Activated CD4-positive, alpha-beta T cell treated with anti-CD3 and anti-CD28 coated beads, Interleukin-2, amount 50 U/mL, for 16 hours (primary cell): ENCODE results near the gene AIDA.
"Not testable (repeated sequence)": the region's sequence is repeated elsewhere in the genome, so short reads cannot be mapped to it uniquely, and the experiment has no call there.

Source experiments
- DNase-seq: peaks from one replicate; pipeline ENCODE4 v3.0.0-alpha.2; 2020

Gene AIDA, protein sequence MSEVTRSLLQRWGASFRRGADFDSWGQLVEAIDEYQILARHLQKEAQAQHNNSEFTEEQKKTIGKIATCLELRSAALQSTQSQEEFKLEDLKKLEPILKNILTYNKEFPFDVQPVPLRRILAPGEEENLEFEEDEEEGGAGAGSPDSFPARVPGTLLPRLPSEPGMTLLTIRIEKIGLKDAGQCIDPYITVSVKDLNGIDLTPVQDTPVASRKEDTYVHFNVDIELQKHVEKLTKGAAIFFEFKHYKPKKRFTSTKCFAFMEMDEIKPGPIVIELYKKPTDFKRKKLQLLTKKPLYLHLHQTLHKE

DNA sequence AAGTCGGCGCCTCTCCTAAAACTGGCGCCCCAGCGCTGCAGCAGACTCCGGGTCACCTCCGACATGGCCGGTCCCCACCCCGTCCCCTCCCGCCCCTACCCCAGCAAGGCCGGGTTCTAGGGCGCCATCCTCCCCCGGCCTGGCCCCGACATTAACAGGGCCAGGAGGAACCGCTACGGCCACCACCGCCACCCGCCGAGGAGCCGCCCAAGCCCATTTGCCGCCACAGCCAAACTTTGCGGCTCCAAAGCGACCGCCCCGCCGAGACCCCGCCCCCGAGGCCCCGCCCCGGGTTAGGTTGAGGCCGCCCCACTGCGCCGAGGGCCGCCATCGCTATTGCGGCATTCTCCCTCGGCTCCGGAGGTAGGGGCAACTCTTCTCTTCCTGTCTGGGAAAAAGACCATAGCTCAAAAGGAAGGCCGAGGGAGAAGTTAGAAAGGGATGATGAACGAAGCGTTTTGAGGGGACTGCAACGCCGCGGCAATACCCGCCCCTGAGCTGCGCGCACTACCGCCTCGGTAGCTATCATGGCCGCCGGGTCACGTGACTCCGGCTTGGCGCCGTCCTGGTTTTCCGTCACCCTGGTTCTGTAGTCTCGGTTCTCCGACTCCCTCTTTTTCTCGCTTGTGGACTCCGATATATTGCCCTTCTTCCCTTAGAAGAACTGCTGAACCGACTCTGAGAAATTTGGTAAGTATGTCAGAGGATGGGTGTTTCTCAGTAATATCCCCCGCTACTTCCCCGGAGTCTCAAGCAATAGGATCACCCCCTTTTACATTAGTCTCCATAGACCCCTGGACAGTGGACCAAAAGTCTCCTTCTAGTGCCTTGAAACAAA is at the start of gene AIDA, which contains the start of gene BROX:
Gene AIDA, minus strand, starts transcription at position 239 of the 838 bp plus-strand sequence. Its CDS starts 174 bp downstream, at position 65.
Gene BROX, plus strand, starts transcription at position 312 of the 838 bp plus-strand sequence. CDS start 3,136 bp downstream, outside the sequence.
- DNase-seq: peak; percentile 94

DNA sequence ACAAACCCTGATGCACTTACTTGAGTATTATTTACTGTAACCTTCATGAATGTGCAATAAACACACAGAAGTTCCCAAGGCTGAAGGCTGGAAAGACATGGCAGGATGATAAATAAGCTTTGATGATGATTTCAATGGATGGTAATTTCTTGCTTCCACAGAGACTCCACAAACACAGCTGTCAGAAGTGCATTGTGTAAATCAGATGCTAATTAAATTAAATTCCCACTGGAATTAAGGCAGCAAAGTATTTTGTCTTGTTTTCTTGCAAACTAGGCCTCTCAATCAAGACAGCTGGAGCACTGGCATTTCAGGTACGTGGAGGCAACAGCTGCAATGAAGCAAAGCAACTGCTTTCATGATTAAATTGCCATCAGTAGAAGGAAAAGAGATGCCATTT is 48.8 kb upstream of the AIDA start:
- no peak for DNase-seq

DNA sequence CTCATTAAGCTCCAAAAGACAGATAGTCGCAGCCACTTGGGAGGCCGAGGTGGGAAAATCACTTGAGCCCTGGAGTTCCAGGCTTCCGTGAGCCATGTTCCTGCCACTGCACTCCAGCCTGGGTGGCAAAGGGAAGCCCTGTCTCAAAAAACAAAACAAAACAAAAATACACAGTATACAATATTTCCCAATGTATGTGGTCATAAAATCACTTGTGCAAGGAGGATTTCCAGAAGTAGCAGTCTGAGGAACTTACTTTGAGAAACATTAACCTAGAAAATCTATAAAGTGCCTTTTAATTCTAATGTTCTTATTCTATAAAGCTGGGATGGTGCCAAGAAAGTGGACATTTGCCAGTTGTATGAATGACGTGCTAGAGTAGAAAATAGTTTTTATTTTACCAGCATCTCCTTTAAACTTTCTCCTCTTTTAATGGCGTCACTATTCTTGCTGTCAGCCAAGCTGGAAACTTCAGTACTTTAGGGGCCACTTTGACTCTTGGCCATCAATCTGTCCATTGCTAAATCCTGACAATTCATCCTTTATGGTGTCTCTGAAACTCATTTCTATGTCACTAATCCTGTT is 47.3 kb upstream of the AIDA start:
- no peak for DNase-seq

DNA sequence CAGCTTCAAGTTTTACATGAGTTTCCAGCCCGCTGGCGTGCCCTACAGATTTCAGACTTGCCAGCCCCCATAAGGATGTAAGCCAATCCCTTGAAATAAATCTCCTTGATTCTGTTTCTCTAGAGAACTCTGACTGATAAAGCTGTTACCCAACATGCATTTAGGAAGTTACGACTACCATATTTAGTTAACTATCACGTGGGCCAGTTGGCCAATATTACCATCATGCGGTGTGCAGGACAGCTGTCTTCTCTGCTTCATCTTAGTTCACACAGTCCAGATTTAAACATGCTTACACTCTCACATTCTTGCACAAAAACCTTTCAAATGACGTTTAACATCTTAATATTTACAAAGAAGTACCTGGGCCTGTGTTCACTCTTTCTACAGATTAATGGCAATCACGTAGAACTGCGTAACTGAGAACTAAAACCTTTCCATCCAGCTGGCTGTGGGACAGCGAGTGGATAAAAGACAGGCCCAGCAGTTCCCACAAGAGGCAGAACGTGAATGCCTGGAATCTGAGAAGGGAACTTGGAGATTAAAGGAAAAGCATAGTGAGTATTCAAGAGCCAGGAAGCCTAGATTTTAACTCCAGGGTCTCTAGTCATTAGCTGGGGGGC is 45.5 kb upstream of the AIDA start:
- no peak for DNase-seq

DNA sequence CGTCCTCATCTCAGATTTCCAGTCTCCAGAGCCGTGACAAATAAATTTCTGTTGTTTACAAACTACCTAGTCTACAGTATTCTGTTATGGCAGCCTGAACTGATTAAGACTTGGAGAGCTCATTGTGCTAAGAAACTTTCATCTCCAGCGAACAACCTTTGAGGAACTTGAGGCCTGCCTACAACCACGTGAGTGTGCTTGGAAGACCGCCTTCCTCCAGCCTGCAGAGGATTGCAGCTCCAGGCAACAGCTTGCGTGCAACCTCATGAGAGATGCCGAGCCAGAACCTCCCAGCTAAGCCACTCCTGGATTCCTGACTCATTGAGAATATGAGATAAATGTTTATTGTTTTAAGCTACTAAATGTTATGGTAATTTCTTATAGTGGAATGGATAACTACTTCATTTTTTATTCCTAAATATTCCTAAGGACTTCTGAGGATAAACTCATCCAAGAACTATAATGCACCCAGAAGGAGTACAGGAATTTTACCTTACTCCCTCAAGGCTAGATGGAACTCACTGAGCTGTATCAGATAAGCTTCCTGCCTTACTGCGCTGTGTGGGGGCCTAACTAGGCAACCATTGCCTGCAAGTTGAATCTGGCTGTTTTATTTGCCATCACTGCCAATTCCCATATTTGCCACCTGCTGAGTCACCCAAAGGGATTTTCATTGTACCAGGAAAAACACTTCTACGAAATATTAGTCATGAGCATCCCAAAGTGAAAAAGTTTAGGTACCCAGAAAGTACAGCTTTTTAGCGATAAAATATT is 42.3 kb upstream of the AIDA start:
- DNase-seq: no peak

DNA sequence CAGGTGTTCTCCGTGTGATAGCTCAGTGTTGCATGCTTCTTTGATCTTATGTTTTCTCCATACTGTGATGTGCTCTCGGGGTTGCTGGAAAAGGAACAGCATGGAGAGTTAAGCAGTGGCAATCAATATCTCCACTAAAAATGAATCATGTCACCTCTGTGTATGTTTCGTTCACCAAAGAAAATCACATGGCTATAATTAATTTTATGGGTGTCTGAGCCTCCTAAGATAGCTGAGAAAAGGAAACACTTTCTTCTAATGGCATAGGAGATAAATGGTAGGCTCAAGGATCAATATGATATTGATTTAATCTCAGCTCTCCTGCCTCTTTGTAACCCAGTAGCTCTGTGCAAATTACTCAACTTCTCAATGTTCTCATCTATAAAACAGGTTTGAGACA is 39.0 kb upstream of the AIDA start:
- no peak for DNase-seq

DNA sequence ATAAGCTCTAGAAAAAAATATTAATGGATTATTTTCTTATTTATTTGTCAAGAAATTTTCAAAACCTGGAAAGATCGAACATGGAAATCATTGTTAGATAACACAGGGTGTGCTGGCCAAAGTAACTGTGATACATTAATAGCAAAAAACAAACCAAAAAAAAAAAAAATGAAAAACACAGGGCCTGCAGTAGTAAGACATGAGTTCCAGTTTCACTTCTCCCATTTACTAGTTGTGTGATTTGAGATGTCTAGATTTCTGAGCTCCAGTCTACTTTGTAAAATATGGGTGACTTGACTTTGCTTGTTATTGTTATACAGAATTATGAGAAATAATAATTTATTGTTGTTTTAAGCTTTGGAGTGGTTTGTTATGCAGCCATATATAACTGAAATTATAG is 38.4 kb upstream of the AIDA start:
- DNase-seq: no peak

DNA sequence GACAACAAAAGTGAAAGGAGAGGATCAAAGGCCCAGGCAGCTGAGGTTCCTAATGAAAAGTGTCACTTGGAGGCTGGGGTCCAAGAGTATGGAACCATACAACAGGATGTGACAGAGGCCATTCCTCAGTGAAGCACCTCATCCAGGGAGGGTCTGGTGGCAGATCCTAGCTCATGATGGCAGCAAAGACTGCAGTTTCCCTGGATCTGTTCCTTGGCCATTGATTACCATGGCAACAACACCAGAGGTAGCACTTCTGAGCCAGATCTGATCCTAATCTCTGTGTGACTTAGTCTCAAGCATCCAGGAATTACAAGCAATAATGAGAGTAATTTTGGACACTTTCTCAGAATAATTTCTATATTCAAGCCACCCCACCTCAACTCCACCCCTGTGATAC is 37.6 kb upstream of the AIDA start:
- no peak for DNase-seq

DNA sequence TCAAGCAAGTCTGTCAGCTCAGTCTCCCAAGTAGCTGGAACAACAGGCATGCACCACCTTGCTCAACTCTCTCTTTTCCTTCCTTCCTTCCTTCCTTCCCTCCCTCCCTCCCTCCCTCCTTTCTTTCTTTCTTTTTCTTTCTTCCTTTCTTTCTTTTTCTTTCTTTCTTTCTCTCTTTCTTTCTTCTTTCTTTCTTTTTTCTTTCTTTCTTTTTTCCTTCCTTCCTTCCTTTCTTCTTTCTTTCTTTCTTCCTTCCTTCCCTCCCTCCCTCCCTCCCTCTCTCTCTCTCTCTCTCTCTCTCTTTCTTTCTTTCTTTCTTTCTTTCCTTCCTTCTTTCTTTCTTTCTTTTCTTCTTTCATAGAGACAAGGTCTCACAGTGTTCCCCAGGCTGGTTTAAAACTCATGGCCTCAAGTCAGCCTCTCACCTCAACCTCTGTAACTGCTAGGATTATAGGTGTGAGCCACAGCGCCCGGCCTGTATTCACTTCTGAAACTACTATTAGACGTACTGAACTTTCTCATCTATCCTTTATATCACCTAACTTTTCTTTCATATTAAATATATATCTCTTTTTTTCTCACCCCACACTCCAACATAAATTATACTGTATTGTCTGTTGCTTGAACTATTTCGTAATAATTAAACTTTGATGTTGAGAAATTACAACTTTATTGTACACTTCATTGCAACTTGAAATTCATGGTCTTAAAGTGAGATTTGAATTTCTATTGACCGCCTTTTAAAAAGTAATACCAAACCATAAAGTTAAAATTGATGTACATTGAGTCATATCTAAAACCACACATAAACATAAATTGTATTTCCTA is 29.6 kb upstream of the AIDA start:
- not testable (repeated sequence) for DNase-seq

DNA sequence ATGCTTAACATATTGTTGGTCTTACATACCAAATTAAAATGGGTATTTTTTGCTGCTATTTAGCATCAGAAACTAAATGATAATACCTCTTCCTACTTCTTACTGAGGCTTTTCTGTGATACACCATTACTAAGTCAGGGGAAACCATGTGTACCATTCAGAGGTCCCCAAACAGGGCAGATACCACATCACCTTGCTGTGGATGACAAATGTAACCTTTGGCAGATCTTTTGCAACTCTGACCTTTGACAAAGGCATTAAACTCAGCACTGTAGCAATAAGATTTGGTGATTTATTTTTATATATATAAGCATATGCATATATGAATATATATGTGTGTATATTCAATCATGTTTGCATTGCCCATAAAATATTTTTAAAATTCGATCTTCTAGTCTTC is 27.6 kb upstream of the AIDA start:
- DNase-seq: no peak

DNA sequence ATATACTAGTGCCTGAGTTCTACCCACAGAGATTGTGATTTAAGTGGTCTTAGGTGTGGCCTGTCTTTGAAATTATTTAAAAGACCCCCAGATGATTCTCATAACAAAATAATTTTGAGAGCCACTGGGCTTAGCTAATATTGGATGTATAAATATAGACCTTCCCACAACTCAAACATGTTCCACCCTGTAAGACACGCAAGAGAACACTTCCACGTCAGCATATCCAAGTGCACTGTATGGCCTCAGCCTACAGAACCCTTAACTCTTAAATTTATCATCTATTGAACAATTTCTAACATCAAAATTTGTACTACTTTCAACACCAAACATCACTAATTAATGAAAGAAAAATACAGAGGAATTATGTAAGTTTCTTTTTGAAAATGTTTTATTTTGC is 27.2 kb upstream of the AIDA start:
- no peak for DNase-seq

DNA sequence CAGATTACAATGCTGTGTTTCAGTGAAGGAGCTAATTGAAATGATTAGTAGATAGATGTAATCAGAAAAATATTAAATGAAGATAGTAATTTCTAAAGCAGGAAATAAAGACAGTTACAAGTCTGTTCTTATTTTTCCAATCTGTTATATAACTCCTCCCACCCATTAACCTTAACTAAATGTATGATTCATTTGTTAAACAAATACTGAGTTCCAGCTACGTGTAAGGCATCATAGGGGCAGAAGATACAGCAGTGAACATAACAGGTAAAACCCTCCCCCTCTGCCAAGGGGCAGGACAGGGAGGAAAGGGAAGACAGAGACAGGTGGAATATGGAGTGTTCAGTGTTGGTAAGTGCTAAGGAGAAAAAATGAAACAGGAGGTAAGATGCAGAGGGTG is 24.7 kb upstream of the AIDA start, which contains the start of gene FAM177B:
Gene FAM177B, plus strand, starts transcription at position 231 of the 400 bp plus-strand sequence. CDS start 9,344 bp downstream, outside the sequence.
- DNase-seq: no peak

DNA sequence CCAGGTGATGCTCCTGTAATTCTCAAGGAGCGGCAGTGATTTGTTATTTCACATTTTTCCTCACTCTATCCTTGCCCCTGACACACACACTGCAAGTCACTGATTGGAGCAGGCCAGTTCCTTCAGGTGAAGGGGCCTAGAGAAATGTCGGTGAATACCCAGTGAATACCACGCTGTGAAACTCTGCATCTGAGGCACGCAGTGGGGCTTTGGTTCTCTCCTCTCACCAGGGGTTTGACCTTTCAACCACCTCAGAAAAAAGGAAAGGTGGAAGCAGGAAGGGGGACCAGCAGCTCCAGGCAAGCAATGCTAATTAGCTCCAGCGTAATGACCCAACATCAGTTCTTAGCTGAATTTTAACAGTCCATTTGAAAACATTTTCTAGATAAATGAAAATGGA is 24.2 kb upstream of the AIDA start:
- no peak for DNase-seq

DNA sequence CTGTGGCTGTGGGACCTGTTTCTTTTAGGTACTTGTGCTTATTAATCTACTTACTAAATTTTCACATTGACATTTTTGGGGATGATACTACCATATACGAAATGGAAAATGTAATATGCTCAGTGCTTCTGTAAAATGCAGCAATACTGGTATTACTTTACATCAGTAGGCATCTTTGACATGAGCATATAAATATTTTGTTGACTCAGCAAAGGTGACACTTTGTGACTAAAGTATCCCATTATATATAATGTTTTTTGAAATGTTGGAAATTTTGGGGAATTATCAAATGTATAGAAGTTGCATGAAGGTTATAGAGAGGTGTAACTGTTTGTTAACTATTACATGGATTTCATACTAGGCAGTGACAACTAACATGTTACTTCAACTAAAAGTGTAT is 22.4 kb upstream of the AIDA start:
- DNase-seq: no peak

DNA sequence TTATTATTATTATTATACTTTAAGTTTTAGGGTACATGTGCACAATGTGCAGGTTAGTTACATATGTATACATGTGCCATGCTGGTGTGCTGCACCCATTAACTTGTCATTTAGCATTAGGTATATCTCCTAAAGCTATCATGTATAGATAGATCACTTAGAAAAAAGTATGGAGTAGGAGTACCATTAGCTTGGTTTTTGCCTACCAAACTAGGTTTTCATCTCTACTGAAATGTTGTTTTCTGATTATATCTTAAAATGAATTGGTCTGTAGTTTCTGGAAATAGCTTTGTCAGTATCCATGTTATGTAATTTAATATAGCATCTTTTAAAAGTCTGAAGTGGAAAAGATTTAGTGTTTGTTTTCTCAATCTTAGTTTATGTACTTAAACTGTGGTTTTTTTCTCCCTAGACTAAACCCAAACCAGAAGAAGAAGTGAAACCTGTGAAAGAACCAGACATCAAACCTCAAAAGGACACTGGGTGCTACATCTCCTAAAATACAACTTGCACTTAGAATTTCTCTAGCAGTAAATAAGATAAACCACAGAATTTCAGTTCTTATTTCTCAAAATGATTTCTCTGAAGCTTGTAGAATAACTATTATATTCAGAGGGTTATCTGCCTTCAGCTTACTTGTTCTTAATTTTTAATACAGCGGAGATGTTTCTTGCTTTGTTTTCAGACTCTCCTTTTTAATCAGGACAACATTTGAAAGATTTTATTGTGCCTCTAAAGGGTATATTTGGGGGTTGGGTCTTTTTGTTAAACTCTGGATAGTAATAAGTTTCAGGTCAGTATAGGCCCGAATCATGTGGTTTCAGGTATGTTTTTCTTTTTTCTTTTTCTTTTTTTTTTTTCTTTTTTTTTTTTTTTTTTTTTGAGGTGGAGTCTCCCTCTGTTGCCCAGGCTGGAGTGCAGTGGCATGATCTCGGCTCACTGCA is 20.2 kb upstream of the AIDA start:
- peak; percentile 31 for DNase-seq

DNA sequence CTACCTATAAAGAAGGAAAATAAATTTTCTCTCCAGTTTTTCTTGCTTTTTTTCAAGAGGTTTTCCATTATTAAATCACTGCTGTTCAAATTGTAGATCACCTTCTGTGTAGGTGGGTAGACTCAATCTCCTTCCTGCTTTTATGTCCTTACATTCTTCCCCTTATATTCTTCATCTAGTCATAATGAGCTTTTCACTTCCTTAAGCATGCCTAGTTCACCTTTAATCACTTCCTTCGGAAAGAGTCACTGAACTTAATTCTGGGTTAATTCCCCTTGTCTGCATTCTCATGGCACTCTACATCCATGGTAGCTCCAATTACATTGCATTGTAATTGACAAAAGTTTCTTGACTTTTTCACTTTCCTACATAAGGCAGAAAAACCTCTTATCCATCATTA is 18.6 kb upstream of the AIDA start:
- no peak for DNase-seq

DNA sequence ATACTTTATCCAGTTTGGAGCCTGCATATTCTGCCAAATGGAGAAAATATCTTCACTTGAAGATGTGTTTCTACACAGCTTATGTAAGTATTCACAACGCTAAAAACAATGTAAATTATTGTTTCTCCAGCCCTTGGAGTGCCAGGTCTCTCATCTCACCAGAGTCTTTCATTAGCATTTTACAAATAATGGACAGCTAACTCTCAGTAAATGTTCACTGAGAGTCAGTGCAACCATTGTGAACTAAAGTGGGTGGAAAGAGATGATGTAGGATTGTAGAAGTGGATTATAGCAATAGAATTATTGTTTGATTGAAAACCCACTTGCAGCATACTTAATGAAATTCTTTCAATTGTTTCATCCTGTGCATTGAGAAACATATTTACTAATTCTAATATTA is 16.5 kb upstream of the AIDA start:
- no peak for DNase-seq

DNA sequence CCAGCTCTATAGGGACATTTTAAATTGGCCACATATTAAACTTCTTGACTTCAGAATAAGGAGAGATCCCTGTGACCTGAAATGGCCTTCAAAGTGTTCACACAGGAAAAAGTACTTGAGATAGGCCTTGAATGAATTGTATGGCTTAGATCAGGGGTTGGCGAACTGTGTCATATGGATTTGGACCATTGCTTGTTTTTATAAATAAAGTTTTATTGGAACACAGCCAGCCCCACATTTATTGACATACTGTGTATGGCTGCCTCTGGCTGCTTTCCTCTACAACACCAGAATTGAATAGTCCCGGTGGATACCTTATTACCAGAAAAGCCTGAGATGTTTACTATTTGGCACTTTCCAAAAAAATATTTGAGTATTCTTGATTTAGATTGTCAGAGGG is 4.1 kb upstream of the AIDA start:
- DNase-seq: no peak

DNA sequence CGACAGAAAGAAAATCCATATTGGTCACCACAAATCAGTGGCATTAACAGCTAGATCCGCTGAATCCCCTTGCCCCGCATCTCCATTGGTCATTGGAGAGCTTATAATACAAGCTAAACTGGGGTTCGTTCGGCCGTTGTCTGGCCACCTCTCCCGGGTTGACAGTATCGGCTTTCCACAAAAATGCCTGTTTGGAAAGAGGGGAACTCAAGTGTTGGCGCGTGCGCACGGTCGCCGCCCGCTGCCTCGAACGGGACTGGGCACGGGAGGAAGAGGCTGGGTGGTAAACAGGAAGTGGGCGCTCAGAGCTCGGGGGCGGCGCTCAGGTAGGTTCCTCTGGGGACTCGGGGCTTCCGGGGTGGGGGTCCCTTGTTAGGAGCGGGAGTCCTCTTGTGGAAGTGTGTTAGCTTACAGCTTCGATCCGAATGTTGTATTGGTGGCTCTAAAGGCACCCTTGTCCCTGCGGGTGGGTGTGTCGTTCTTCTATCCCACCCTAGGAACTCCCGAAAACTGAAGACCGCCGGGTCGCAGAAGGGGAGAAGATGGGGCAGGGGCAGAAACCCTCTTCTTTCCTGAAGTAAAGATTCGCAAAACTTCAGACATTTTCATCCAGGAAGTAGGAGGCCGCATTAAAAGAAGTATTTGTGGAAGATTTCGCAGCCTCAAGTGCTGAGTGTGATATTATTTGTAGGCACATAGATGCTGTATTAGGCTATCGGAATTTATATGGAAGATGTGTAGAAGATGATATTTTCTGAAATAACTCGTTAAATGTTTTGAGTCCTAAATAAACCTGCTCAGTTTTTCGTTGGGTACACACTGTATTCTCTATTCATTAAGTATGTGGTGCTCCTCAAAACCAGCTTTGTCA is 1.0 kb upstream of the AIDA start:
- peak; percentile 91 for DNase-seq
